8988T (cell line): Measurements from ENCODE around the gene NF2.

ENCODE experiments used
- DNase-seq: peaks from one replicate; pipeline ENCODE4 v3.0.0; 2011

Gene NF2

DNA sequence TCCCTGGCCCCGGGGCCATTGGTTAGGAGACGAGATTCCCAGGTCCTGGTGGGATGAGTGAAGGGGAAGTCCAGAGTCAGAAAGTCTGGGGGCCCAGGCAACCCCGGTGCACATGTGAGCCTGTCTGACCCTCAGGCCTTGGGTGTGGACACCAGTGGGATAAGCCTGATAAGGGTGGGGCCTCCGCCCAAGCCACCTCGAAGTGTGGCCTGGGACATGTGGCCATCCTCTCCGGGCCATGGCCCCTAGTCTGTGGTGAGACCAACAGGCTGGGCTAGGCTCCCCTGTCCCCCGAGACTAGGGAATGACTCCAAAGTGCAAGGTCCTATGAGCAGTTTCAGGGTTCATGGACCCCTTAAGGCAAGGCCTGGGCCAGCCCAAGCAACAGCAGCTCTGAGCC, 122.7 kb downstream of the NF2 start:
- no peak for DNase-seq

DNA sequence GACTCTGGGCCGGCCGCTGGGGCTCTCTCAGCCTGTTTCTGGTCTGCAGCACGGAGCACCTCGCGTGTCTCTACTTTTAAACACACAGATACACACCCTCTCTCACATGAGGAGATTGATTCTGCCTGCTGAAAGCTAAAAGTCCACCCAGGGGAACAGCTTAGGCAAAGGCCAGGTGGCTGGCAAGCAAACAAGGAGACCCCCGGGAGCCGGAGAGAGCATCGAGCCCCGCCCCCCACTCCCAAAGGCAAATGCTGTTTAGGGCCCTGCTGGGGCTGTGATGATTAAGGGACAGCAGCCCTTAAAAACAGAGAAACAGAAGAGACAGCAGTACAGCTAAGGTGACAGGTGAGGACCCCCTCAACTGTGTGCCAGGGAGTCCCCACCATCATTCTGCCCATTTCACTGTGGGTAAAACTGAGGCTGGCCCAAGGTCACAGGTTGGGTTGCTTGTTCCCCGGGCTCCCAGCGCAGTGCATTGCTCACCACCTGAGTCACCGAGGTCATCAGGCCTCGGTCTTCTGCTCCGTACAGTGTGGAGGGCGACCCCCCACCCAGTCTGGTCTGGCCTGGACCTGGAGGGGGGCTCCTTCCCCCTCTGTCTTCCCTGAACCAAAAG, 123.2 kb downstream of the NF2 start:
- DNase-seq: no peak

DNA sequence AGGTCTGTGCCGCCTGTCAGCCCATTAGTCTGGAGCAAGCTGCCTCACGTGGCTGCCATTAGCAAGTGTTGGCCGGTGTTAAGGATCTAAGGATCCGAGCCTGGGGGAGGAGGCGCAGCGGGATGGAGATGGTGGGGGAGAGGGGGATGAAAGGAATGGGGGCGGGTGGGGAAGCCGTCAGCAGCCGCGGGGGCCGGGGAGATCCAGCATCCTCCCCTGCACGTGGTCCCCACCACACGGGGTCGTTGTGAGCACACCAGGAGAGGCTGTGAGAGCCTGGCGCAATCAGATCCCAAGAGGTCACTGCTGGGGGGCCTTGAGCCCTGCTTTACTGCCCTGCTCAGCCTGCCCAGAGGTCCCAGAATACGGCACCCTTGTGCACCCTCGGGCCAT, 123.7 kb downstream of the NF2 start:
- DNase-seq: peak; percentile 80

DNA sequence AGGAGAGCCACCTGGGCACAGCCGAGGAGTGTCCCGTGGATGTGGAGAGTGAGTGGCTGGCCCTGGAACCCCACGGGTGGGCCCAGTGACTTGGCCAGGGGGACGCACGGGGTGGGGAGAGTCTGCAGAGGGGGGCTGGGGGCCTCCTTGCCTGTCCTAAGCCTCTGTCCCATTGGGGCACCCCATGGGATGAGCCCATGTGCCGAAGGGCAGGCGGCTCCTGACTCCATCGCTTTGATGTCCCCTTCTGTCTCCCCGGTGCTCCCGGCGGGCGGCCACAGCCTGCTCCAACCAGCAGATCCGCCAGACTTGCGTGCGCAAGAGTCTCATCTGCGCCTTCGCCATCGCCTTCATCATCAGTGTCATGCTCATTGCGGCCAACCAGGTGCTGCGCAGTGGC, 125.7 kb downstream of the NF2 start:
- DNase-seq: no peak

DNA sequence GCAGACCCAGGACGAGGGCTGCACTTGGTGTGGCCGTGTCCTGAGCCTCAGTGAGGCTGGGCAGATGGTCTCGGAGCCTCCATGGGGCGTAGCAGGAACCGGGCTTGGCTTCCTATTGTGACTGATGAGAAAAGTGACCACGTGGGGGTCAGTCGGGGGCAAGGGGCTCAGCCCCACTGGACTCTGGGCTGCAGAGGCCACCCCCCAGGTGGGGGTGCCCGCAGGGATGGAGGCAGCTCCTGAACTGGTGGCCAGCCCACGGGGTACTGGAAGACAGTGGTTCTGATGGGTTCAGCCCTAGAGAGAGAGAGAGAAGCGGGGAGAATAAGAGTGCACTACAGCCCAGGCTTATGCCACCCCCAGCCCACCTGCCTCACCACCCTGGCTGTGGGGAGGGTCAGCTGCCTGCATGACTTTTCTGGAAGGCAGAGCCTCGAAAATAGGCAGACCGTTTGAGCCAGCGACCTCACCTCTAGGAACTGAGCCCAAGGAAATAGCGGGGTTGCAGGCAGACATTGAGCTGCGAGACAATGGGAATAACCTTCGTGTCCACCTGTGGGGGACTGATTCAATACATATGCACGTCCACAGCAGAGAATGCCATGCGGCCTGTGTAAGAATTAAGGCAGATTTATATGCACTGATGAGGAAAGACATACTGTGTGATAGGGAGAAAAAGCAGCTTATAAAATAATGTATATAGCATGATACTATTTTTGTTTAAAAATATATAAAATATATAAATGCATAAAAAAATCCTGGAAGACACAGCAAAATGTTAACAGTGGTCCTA, 127.8 kb downstream of the NF2 start:
- no peak for DNase-seq

DNA sequence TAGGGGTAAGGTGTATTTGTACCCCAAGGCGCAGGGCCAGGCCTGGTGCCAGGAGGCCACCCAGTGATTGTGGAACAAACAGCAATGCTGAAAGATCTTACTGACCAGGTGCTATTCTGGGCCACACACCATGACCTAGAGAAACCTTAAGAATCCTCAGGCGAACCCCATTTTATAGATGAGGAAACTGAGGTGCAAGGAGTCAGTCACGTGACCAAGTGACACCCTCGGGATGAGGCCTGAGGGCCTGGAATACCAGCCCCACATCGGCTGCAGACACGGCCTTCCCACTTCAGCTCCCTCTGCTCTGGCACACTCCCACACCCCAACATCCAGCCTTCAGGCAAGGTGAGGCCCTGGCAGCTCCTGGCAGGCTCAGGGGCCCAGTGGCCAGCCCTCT, 129.4 kb downstream of the NF2 start:
- DNase-seq: no peak

DNA sequence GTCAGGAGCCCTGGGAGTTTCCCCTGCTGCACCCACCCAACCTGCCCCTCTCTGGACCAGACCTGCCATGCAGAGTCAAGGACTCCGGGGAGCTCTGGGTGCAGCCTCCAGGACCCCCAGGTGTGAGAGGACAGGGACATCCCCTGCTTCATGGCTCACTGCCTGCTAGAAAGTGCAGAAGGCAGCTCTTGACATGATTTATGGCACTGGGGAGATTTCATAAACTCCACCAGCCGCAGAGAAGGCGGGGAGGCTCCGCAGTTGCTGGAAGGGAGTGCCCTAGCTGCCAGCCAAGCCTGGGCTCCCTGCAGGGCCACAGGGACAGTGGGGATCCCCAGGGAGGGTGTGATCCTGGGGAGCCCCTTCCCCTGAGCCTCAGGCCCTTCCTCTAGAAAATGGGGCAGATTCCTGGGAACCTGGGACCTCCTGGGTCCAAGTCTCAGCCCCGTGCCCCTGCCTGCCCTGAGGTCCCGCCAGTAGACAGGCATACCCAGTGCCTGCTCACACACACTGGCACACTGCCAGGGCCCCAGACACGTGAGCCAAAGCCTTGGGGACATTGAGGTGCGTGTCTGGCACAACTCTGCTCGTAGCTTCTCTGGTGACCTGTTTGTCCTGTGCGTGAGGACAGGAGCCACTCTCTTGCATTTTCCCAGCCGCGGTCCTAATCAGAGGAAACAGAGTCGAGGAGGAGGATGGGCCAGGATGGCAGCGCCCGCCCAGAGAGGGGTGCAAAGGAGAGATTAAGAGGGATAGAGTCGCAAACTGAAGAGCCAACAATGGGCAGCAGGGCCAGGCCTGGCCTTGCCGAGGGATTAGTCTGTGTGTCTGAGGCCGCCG, 130.1 kb downstream of the NF2 start:
- no peak for DNase-seq

DNA sequence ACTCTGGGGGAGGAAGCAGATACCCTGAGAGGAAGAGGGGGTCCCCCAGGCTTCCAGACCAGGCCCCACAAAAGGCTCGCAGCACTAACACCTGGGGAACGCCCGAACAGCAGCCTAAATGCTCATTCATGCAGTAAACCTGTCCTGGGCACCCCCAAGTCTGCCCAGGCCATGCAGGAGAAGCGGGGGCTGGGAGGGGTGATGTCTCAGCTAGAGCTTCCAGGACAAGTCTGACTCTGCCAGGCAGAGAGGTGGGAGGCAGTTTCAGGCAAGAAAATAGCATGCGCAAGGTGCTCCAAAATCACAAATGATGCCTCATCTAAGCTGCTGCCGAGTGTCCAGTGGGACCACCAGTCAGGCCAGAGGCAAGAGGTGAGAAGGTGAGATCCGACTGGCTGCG, 131.0 kb downstream of the NF2 start:
- DNase-seq: no peak

DNA sequence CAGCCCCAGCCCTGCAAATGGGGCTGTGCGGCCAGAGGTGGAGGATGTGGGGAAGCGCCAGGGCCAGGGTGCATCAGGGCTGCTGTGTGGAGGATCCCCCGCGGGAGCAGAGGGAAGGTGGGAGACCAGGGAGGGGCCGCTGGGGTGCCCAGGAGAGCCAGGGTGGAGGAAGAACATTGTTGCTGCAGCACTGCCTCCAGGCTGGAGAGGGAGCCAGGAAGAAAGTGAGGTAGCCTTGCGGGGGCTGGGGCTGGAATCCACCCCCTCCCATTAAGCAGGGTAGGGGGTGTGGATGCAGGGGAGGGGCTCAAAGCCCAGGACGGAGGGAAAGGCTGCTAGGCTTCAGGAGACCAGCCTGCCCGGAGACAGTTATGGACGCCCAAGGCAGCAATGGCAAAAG, 131.4 kb downstream of the NF2 start:
- no peak for DNase-seq

DNA sequence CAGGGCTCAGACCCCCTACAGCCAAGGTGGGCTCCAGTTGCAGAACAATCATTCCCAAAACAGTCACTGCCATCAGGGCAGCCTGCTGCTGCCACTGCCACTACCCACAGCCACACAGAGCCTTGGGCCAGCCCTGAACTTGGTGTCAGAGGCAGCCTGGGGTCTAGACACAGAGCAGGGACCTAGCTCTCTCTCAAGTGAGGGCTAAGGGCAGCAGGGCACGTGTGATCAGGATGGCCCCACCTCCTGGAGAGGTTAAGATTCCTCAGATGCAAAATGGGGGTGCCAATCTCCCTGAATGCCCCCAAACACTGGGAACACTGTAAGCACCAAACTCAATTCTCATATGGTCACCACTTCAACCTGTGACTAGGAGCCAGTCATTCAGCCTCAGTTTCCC, 132.0 kb downstream of the NF2 start:
- no peak for DNase-seq

DNA sequence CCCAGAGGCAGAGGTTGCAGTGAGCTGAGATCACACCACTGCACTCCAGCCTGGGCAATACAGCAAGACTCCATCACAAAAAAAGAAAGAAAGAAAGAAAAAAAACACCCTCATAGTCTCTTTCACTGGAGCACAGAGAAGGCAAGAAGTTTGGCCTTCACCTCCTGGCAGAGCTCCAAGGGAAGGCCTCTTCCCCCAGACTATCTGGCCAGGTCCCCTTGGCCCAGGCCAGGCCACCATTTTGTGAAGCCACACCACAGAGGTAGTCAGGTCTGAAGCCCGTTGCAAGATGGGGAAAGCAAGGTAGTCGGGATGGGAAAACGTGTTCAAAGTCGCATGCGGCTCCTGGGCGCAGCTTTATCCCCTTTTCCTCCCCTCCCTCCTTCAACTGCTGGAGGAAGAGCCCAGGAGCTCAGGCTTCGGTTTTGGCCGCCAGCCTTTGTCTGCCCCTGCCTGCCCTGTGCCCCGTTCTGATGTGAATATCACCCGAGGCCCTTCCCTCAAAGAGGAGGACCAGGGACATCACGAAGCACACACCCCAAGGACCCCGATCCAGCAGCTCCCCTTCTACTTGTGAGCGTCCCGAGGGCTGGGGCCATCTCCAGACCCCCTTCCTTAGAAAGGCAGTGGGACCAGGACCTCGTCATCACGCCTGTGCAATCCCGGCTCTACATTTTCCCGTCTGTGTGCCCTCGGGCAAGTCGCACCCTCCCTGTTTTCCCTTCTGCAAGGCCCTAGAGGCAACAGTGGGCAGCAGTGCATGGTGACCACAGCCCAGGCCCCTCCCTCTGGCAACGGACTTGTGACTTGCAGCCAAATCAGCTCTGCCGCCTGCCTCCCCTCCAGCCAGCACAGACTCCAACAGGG, 134.1 kb downstream of the NF2 start:
- DNase-seq: no peak

DNA sequence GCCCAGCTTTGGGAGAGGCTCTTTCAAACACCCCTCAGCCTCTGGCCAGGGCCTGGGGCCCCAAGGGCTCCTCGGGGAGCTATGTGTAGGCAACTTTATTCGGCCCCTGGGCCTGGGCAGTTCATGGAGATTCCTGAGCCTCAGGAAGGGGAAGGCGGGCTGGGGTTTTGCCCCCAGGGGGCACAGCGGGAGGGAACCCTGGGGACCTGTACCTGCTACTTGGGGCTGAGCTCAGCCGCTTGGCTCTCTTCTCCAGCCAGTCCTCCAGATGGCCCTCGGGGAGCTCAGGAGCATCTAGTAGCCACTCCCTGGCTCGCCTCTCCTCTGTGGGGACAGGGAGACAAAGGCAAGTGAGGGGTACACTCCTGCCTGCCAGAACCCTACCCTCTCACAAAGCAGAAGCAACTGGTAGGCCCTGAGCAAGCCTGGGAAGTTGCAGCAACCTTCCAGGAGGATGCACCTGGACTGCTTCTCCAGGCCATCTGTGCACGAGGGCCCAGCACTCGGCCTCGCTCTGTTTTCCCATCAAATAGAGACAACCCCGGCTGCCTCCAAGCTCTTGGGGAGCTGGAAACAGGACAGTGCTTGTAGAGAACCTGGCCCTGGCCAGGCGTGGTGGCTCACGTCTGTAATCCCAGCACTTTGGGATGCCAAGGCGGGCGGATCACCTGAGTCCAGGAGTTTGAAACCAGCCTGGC, 134.8 kb downstream of the NF2 start:
- no peak for DNase-seq

DNA sequence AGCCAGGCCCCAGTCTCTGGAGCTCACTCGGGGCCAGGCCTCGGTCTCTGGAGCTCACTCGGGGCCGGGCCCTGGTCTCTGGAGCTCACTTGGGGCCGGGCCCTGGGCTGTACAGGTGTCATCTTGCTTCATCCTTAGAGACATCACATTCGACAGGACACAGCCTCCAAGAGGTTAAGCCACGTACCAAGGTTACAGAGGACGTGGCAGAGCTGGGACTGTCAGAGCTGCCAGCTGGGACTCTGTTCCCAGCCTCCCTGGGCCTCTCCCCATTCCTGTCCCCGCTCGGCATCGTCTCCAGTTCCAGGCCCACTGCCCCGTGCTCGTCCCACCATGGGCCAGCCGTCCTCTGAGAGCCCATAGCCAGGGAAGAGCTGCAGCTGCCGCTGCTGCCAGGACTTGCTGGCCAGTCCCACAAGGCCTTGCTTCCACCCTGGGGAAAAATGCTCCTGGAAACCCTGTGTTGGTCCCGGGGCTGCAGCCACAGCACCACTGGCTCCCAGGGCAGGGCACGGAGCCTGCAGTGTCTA, 136.0 kb downstream of the NF2 start:
- no peak for DNase-seq

DNA sequence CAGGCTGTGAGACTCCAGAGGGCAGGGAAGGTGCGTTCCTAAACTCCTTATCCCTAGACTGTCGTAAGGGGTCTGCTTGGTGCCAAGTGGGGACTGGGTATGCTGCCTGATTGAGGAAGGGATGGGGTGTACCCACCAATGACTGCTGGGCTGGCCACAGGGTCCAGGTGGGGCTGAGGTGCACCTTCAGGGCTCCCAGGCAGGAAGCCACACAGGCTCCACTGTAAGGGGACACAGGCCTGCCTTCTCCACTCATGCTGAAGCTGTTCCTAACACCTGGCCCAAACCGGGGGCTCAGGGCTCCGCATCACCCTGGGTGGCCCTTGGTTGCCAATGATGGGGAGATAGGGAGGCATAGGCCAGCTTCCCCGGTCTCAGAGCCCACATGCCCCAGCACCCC, 136.8 kb downstream of the NF2 start:
- DNase-seq: no peak

DNA sequence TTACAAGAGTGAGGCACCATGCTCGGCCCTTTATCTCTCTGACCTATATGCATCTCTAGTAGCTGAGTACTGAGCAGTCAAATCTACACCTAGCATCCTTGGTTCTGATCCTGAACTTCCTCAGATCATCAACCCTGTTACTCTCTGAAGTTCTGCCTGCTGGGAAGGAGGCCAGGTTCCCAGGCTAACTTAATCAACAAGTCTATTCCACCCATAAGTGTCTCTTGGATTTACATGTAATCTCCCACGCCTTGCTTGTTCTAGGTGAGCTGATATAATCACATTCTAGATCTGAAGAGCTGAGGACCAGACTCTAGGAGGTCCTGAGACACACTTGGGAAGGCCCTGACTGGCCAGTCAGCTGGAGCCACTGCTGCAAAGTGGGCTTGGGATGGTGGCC, 138.5 kb downstream of the NF2 start:
- no peak for DNase-seq

DNA sequence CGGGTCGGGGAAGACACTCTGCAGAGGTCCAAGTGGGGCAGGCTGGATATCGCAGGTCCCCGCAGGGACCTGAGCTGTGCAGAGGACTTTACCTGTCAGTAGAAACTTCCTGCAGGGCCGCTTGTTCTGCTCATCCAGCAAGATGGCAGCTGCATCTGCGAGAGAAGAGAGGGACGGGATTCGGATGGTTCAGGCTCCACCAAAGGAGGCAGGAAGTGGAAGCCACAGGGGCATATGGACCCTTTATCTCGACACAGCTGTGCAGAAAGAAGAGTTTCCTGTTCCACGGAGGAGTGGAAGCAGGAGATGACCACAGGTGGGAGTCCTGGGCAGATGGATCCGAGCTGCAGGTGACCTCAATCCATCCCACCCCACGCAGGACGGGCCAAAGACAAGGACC, 138.9 kb downstream of the NF2 start:
- no peak for DNase-seq

DNA sequence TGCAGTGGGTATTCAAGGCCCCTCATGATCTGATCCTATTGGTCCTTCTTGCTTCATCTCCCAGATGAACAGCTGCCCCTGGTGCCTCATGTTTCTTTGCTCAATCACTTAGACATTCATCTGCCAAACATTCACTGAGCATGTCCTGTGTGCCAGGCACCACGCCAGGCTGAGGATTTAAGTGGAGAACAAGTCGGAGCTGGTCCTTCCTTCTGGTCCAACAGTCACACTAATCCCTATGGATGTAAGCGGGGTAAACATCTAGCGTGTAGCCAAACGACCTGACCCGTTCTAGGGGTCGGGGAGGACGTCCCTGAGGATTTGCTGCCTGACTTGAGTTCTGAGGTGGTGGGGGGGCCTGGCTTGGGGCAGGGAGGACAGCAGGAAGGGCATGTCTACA, 141.5 kb downstream of the NF2 start:
- no peak for DNase-seq

DNA sequence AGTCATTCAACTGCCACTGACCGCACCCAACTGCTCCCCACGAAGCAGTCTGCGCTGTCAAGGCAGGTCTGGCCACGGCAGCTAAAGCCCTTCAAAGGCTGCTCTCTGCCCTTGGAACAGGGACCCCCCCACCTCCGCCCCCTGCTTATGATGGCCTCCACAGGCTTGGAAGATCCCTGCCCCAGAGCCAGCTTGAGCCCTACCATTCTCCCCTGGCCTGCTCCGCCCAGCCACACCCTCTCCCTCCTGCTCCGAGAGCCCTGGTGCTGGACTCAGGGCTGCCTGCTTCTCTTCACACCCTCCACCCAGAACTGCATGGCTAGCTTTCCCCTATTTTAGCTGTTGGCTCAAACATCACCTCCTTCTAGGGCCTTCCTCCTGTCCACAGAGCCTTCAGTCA, 144.4 kb downstream of the NF2 start:
- no peak for DNase-seq
